Heart left ventricle (tissue), 16 donors: ENCODE measurements around the gene SLC1A4. TPM values are rescaled to one million over a fixed set of nuclear protein-coding genes. Genes with fewer than 3 reads are reported as not detected.
A peak's percentile ranks its signal among the peaks of the same experiment; 100 is the strongest.

Experiments used
- ATAC-seq, 4 donors: fragments of 200-7000 bp; cut with Tn5 transposase; one replicate each; pipeline ENCODE4 v1.9.1; 2020 to 2022; ENCODE audit warnings: moderate library complexity in 4 of 4, mild to moderate bottlenecking in 3 of 4, moderate number of reproducible peaks in 1 of 4
- DNase-seq, 5 donors: peaks; one replicate each; pipeline ENCODE4 v3.0.0-alpha.2; 2020
- H3K27ac ChIP-seq, 12 donors: fragments of 200-600 bp; sonication (generic) in 4 of 12; one replicate each; pipeline versions ENCODE4 v1.5.0 to v1.8.0; 2016 to 2022; ENCODE audit warnings: mild to moderate bottlenecking in 2 of 12
- H3K27me3 ChIP-seq, 9 donors: fragments of 200-600 bp; sonication (generic) in 2 of 9; one replicate each; pipeline versions ENCODE4 v1.5.1 to v1.8.0; 2016 to 2022; ENCODE audit warnings: mild to moderate bottlenecking in 3 of 9
- H3K36me3 ChIP-seq, 9 donors: fragments of 200-600 bp; sonication (generic) in 2 of 9; one replicate each; pipeline versions ENCODE4 v1.5.0 to v1.8.0; 2018 to 2022; ENCODE audit warnings: mild to moderate bottlenecking in 2 of 9
- H3K4me1 ChIP-seq, 12 donors: fragments of 200-600 bp; sonication (generic) in 4 of 12; one replicate each; pipeline versions ENCODE4 v1.5.0 to v1.8.0; 2016 to 2022; ENCODE audit warnings: mild to moderate bottlenecking in 3 of 12
- H3K4me3 ChIP-seq, 12 donors: fragments of 200-600 bp; sonication (generic) in 4 of 12; one replicate each; pipeline versions ENCODE4 v1.5.0 to v1.8.0; 2017 to 2022; ENCODE audit warnings: mild to moderate bottlenecking in 9 of 12, moderate library complexity in 4 of 12
- H3K9me3 ChIP-seq, 12 donors: fragments of 200-600 bp; sonication (generic) in 4 of 12; one replicate each; pipeline versions ENCODE4 v1.5.0 to v1.8.0; 2016 to 2022; ENCODE audit warnings: mild to moderate bottlenecking in 1 of 12
- CTCF ChIP-seq, 12 donors: fragments of 200-600 bp; sonication (generic) in 4 of 12; IDR thresholded peaks; one replicate each; pipeline versions ENCODE4 v1.5.0 to v1.8.0; 2018 to 2022; ENCODE audit warnings: antibody characterized with exemption in 12 of 12, mild to moderate bottlenecking in 5 of 12
- POLR2A ChIP-seq, 2 donors: fragments of 450-650 bp; IDR thresholded peaks; one replicate each; pipeline ENCODE4 v1.6.1; 2017; ENCODE audit warnings: antibody characterized with exemption in 2 of 2, mild to moderate bottlenecking in 2 of 2, moderate library complexity in 2 of 2
- WGBS, 4 donors: extraction: QIAGEN DNeasy Blood & Tissue Kit in 2 of 4; methylation state at CpG; one replicate each; pipeline versions ENCODE4 v1.1.5 to v1.1.7; 2013 to 2018; 5-methylcytosine and 5-hydroxymethylcytosine counted together
- intact Hi-C, 10 donors: fragments of 100-400 bp; cut with DNase I; formaldehyde crosslinking; loops; one replicate each; pipeline versions ENCODE4 v1.11.1 to v1.14.2; 2022
- polyA plus RNA-seq, 2 donors: library from polyadenylated mRNA; stranded (reverse); fragments of 200-250 nt; gene quantifications; one replicate each; pipeline ENCODE4 v1.2.3, GENCODE V29; 2013
- total RNA-seq, 9 donors: library from RNA; depleted of rRNA in 2 of 9; stranded (reverse); fragments of >200 nt in 2 of 9; fragmentation: NEBNext Ultra II Directional in 3 of 9; extraction: Animal tissue kit (Norgen Biotek cat#: 25700) in 3 of 9; gene quantifications; one replicate each; pipeline versions ENCODE4 v1.1.0 to v1.2.4, GENCODE V29; 2016 to 2023
- donor health status: ischemic (EF 13 %, LVEDD 7.1; RV severe dilation, severe dysfunction).
- donor health status: healthy with polysubstance abuse.
- donor health status: DM: no; HTN: yes; CAD: no.
- donor health status: DM: no; HTN: no; CAD: no.
- donor health status: ischemic (EF 25% LVEDD 6.9; RV normal size, moderate dysfunction).
- donor health status: ischemic (EF 25% LVEDD 5.7; RV mildly dilated, moderate dysfunction).
- donor health status: healthy.
- donor health status: DM: yes; HTN: yes; CAD: no.
- donor health status: ischemic (EF 35%, LVEDD 5.7; RV mildly dilated, moderate dysfunction).
- donor health status: nonischemic (EF 11% LVEDD 7.7; RV severe dilation, severe dysfunction).
- donor health status: DM: yes; HTN: yes; CAD: no.
- donor health status: PGD.
- donor health status: ischemic (EF 29% LVEDD 5.4; RV normal size, mild dysfunction).
- donor health status: nonischemic (EF 23%, LVEDD 6.1; RV moderate dilation, normal function).

SLC1A4 gene
- total and polyA plus RNA-seq, 11 donors: 3.0 to 22.4 (median 10.8) TPM

DNA sequence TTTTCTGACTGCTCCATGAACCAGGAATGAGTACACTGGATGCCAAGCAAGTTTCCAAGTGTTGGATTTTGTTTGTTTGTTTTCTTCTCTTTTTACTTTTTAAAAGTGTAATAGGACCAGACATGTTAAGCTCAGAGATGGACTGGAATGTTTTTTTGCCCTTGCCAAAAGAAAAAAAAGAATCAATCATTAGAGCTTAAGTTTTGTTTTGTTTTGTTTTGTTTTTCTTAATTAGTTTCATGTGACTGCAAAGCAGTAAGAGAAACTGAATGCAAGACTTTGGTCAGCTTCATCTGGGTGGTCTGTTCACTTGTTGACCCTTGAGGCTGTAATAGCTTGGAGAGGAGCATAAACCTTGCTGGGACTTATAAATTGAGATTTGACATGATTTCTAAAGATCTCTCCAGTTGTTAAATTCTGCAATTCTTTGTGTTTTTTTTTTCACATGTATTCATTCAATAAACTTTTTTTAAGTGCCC, 42.4 kb upstream of the SLC1A4 start:
- ATAC-seq (no peak), DNase-seq (no peak)
- intact Hi-C loops: no loop called here
- peaks cover 0 to 28% (median 0%) of the 10 kb centered on the region in 12 donors for H3K4me1 ChIP-seq
- H3K36me3 ChIP-seq: no peaks in the 10 kb centered on the region
- peak overlapping the region in 1 of 12 donors; percentile 72 for H3K27ac ChIP-seq
- H3K4me3 ChIP-seq: peak overlapping the region in 1 of 12 donors; percentile 16
- TF ChIP-seq CTCF (IDR thresholded peaks at IDR 0.05): no peak
- no peak for TF ChIP-seq POLR2A (IDR thresholded peaks at IDR 0.05)
- H3K9me3 ChIP-seq: no peaks in the 10 kb centered on the region
- H3K27me3 ChIP-seq: no peaks in the 10 kb centered on the region

DNA sequence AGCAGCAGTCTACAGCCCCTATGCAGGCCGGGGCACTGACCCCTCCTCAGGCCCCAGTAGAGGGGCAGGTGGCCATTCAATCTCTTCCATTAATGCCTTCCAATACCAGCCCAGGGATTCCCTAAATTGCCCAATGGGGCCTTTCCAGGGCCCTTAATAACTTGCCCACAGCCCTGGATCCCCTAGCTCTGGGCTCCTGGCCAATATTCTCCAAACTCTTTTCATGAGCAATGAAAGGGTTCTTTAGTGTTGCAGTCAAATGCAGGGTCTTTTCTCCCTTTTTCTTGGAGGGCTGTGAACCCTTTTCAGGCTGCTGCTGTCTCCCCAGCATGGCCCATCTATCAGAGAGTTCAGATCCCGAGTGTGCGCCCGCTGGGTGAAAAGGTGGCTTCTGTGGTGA, 41.3 kb upstream of the SLC1A4 start:
- H3K27me3 ChIP-seq: no peaks in the 10 kb centered on the region
- intact Hi-C loops: no loop called here
- 81 to 97% (median 93%) methylated on average over 4 of the region's 4 CpGs for WGBS, 4 donors
- no peak for DNase-seq
- no peak for ATAC-seq
- no peak overlapping the region for H3K27ac ChIP-seq
- H3K4me1 ChIP-seq: peaks cover 0 to 28% (median 0%) of the 10 kb centered on the region in 12 donors
- H3K9me3 ChIP-seq: no peaks in the 10 kb centered on the region
- H3K36me3 ChIP-seq: no peaks in the 10 kb centered on the region
- TF ChIP-seq POLR2A (IDR thresholded peaks at IDR 0.05) (no peak), CTCF (IDR thresholded peaks at IDR 0.05) (no peak)
- H3K4me3 ChIP-seq: no peak overlapping the region

GRCh38 chr2:64950226-64951160, 38.7 kb upstream of the SLC1A4 start:
- TF ChIP-seq CTCF (IDR thresholded peaks at IDR 0.05): no peak
- TF ChIP-seq POLR2A (IDR thresholded peaks at IDR 0.05): no peak
- Histone ChIP-seq H3K36me3 (no peaks in the 10 kb centered on the region), H3K27me3 (no peaks in the 10 kb centered on the region), H3K4me1 (peaks cover 0 to 19% (median 0%) of the 10 kb centered on the region in 12 donors), H3K27ac (no peak overlapping the region), H3K4me3 (no peak overlapping the region), H3K9me3 (peaks cover 0 to 5% (median 0%) of the 10 kb centered on the region in 12 donors)
- DNase-seq (no peak), ATAC-seq (no peak)
- intact Hi-C loops: no loop called here
- 88 to 91% (median 89%) methylated on average over 14 of the region's 14 CpGs for WGBS, 4 donors

GRCh38 chr2:64951306-64951953, 37.8 kb upstream of the SLC1A4 start:
- 68 to 77% (median 73%) methylated on average over 5 of the region's 5 CpGs for WGBS, 4 donors
- TF ChIP-seq CTCF (IDR thresholded peaks at IDR 0.05) (no peak), POLR2A (IDR thresholded peaks at IDR 0.05) (no peak)
- H3K27me3 ChIP-seq: no peaks in the 10 kb centered on the region
- H3K27ac ChIP-seq: no peak overlapping the region
- H3K4me3 ChIP-seq: no peak overlapping the region
- intact Hi-C loops: no loop called here
- peaks cover 0 to 9% (median 0%) of the 10 kb centered on the region in 12 donors for H3K4me1 ChIP-seq
- ATAC-seq (no peak), DNase-seq (no peak)
- H3K36me3 ChIP-seq: no peaks in the 10 kb centered on the region
- peaks cover 0 to 12% (median 0%) of the 10 kb centered on the region in 12 donors for H3K9me3 ChIP-seq
